Colonic mucosa (tissue), 4 donors: ENCODE measurements around the gene PAIP1. TPM values are rescaled to one million over a fixed set of nuclear protein-coding genes. Genes with fewer than 3 reads are reported as not detected.

ENCODE experiments used
- DNase-seq: peaks from one replicate; pipeline ENCODE4 v3.0.0-alpha.2; 2020
- H3K27ac ChIP-seq: fragments of 200-600 bp; one replicate; pipeline ENCODE4 v1.8.0; 2021
- H3K27me3 ChIP-seq: fragments of 200-600 bp; one replicate; pipeline ENCODE4 v1.8.0; 2021
- H3K36me3 ChIP-seq: fragments of 200-600 bp; one replicate; pipeline ENCODE4 v1.8.0; 2021
- H3K4me1 ChIP-seq: fragments of 200-600 bp; one replicate; pipeline ENCODE4 v1.8.0; 2021; ENCODE audit warnings: mild to moderate bottlenecking
- H3K4me3 ChIP-seq: fragments of 200-600 bp; one replicate; pipeline ENCODE4 v1.8.0; 2021
- H3K9ac ChIP-seq, 2 donors: one replicate each; pipeline ENCODE4 v1.7.0; 2013; ENCODE audit warnings: control low read depth in 2 of 2, low read depth in 2 of 2, low read length in 2 of 2
- H3K9me3 ChIP-seq: fragments of 200-600 bp; one replicate; pipeline ENCODE4 v1.8.0; 2021
- intact Hi-C: fragments of 100-400 bp; cut with DNase I; formaldehyde crosslinking; loops from one replicate; pipeline ENCODE4 v1.14.1; 2022
- total RNA-seq, 2 donors: library from RNA; stranded (reverse); fragmentation: NEBNext Ultra II Directional in 1 of 2; extraction: Animal tissue kit (Norgen Biotek cat#: 25700) in 1 of 2; gene quantifications; one replicate each; pipeline ENCODE4 v1.2.1, GENCODE V29; 2021
- TF ChIP-seq, protein P1 (sequence below): fragments of 200-600 bp; IDR thresholded peaks from one replicate; pipeline ENCODE4 v1.8.0; 2022; ENCODE audit warnings: antibody characterized with exemption, mild to moderate bottlenecking
- donor health status: healthy.
- donor health status: DM: no; HTN: no; CAD: no.
- donor health status: DM: no; HTN: no; CAD: no.

The PAIP1 gene
- total RNA-seq, 2 donors from 2014 or later: 53.1 to 65.6 TPM

- TF ChIP-seq, protein P1, sequence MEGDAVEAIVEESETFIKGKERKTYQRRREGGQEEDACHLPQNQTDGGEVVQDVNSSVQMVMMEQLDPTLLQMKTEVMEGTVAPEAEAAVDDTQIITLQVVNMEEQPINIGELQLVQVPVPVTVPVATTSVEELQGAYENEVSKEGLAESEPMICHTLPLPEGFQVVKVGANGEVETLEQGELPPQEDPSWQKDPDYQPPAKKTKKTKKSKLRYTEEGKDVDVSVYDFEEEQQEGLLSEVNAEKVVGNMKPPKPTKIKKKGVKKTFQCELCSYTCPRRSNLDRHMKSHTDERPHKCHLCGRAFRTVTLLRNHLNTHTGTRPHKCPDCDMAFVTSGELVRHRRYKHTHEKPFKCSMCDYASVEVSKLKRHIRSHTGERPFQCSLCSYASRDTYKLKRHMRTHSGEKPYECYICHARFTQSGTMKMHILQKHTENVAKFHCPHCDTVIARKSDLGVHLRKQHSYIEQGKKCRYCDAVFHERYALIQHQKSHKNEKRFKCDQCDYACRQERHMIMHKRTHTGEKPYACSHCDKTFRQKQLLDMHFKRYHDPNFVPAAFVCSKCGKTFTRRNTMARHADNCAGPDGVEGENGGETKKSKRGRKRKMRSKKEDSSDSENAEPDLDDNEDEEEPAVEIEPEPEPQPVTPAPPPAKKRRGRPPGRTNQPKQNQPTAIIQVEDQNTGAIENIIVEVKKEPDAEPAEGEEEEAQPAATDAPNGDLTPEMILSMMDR: no peak
- H3K4me3 ChIP-seq: no peak overlapping the region
- no peak overlapping the region for H3K9ac ChIP-seq
- intact Hi-C loops: no loop called here
- peak overlapping the region; percentile 53 for H3K27ac ChIP-seq
- H3K36me3 ChIP-seq: no peaks in the 10 kb centered on the region
- DNase-seq: peak; percentile 36
- no peaks in the 10 kb centered on the region for H3K4me1 ChIP-seq
- H3K27me3 ChIP-seq: no peaks in the 10 kb centered on the region
- no peaks in the 10 kb centered on the region for H3K9me3 ChIP-seq
These were observed 59.4 kb downstream of the PAIP1 start for GRCh38 chr5:43497311-43498104.

DNA sequence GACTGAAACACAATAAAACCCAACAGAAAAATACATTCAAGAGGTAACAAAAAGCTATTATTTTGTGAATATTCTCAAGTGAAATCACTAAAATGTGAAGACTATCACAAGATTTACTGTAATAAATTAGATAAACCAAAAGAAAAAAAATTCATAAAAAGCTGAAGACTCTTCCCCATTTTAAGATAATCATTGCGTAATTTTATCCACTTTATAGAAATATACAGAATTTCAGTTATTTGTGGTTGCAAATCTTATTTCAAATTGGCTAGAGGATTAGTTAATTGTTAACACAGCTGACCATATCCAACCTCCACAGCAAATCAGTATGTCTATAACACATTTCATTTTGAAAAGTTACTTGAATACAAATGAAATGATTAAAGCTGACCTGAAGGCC is 65.6 kb downstream of the PAIP1 start:
- no peaks in the 10 kb centered on the region for H3K4me1 ChIP-seq
- no peaks in the 10 kb centered on the region for H3K27me3 ChIP-seq
- TF ChIP-seq, protein P1: no peak
- H3K27ac ChIP-seq: no peak overlapping the region
- H3K4me3 ChIP-seq: no peak overlapping the region
- H3K9me3 ChIP-seq: no peaks in the 10 kb centered on the region
- no peak overlapping the region for H3K9ac ChIP-seq
- no peak for DNase-seq
- intact Hi-C loops: no loop called here
- H3K36me3 ChIP-seq: no peaks in the 10 kb centered on the region

GRCh38 chr5:43486353-43486752 is 70.5 kb downstream of the PAIP1 start:
- Histone ChIP-seq H3K36me3 (no peaks in the 10 kb centered on the region), H3K4me3 (no peak overlapping the region), H3K9ac (no peak overlapping the region), H3K9me3 (no peaks in the 10 kb centered on the region), H3K27ac (peak overlapping the region; percentile 96), H3K4me1 (peaks cover 7% of the 10 kb centered on the region), H3K27me3 (no peaks in the 10 kb centered on the region)
- intact Hi-C loops: loop anchor here (10.0 kb wide), 2 partner anchors 68 to 372 kb away; partner anchors contain the start of gene PAIP1
- TF ChIP-seq, protein P1: no peak
- no peak for DNase-seq

GRCh38 chr5:43485406-43485805 is 71.5 kb downstream of the PAIP1 start:
- TF ChIP-seq, protein P1: no peak
- Histone ChIP-seq H3K27me3 (no peaks in the 10 kb centered on the region), H3K9me3 (no peaks in the 10 kb centered on the region), H3K27ac (peak overlapping the region; percentile 96), H3K4me3 (no peak overlapping the region), H3K9ac (no peak overlapping the region), H3K4me1 (peaks cover 7% of the 10 kb centered on the region), H3K36me3 (no peaks in the 10 kb centered on the region)
- DNase-seq: peak; percentile 30
- intact Hi-C loops: loop anchor here (10.0 kb wide), 2 partner anchors 69 to 371 kb away; partner anchors contain the start of gene PAIP1

- DNase-seq: peak; percentile 89
- H3K4me3 ChIP-seq: peak overlapping the region; percentile 96
- peak overlapping the region; percentile 96 for H3K27ac ChIP-seq
- H3K27me3 ChIP-seq: no peaks in the 10 kb centered on the region
- peak overlapping the region; percentile 82 to 93 for H3K9ac ChIP-seq
- H3K4me1 ChIP-seq: peaks cover 7% of the 10 kb centered on the region
- TF ChIP-seq, protein P1: peak; percentile 73
- intact Hi-C loops: loop anchor here (5.0 to 10.0 kb wide), 3 partner anchors 71 to 369 kb away; partner anchors contain the start of gene PAIP1
- H3K36me3 ChIP-seq: no peaks in the 10 kb centered on the region
- no peaks in the 10 kb centered on the region for H3K9me3 ChIP-seq
These were observed 72.6 kb downstream of the PAIP1 start for GRCh38 chr5:43484106-43484849.
